HG03457 (cell line): Measurements from ENCODE around the gene TTLL3.
"Not testable (repeated sequence)": the region's sequence is repeated elsewhere in the genome, so short reads cannot be mapped to it uniquely, and the experiment has no call there.

ENCODE experiments used
- ATAC-seq: cut with Tn5 transposase; IDR thresholded peaks from one replicate; pipeline ENCODE4 v1.9.1; 2021; ENCODE audit warnings: moderate number of reproducible peaks; ENCODE audit not compliant: unreplicated experiment

Gene TTLL3

GRCh38 chr3:9834520-9835380 lies 24.7 kb downstream of the TTLL3 start:
- no peak for ATAC-seq

- ATAC-seq: no peak
Observed at GRCh38 chr3:9837701-9838582, 27.9 kb downstream of the TTLL3 start.

- ATAC-seq: no peak
Observed at GRCh38 chr3:9838856-9839255, 28.8 kb downstream of the TTLL3 start.

GRCh38 chr3:9841015-9841414 lies 31.0 kb downstream of the TTLL3 start:
- ATAC-seq: no peak

GRCh38 chr3:9843715-9844438 lies 33.8 kb downstream of the TTLL3 start, which contains the start of gene RPUSD3:
Gene RPUSD3 (minus strand): TSS chr3:9844008. CDS start chr3:9843990, 18 bp downstream.
- peak; percentile 99 for ATAC-seq

- no peak for ATAC-seq
Observed at GRCh38 chr3:9846231-9846630, 36.2 kb downstream of the TTLL3 start.

GRCh38 chr3:9846931-9847488 lies 36.9 kb downstream of the TTLL3 start:
- no peak for ATAC-seq

GRCh38 chr3:9847870-9848269 lies 37.8 kb downstream of the TTLL3 start:
- ATAC-seq: not testable (repeated sequence)

GRCh38 chr3:9848860-9849259 lies 38.8 kb downstream of the TTLL3 start:
- ATAC-seq: not testable (repeated sequence)

- ATAC-seq: not testable (repeated sequence)
Observed at GRCh38 chr3:9851383-9851782, 41.3 kb downstream of the TTLL3 start.

- not testable (repeated sequence) for ATAC-seq
Observed at GRCh38 chr3:9851926-9852325, 41.9 kb downstream of the TTLL3 start.

- no peak for ATAC-seq
Observed at GRCh38 chr3:9852528-9852927, 42.5 kb downstream of the TTLL3 start.

- ATAC-seq: not testable (repeated sequence)
Observed at GRCh38 chr3:9854291-9854940, 44.4 kb downstream of the TTLL3 start.

- no peak for ATAC-seq
Observed at GRCh38 chr3:9855594-9855993, 45.5 kb downstream of the TTLL3 start.

- ATAC-seq: no peak
Observed at GRCh38 chr3:9859530-9860025, 49.5 kb downstream of the TTLL3 start.

- no peak for ATAC-seq
Observed at GRCh38 chr3:9861201-9861600, 51.1 kb downstream of the TTLL3 start.

GRCh38 chr3:9861626-9862130 lies 51.6 kb downstream of the TTLL3 start:
- ATAC-seq: no peak

- no peak for ATAC-seq
Observed at GRCh38 chr3:9862391-9863057, 52.5 kb downstream of the TTLL3 start.

GRCh38 chr3:9863058-9863772 lies 53.2 kb downstream of the TTLL3 start:
- no peak for ATAC-seq
